ENCODE measurements around the gene POC1B.

The POC1B gene

GRCh38 chr12:89566615-89567014 is 40.8 kb upstream of the POC1B start:
- no peak for TF ChIP-seq ZNF70 (CRISPR knock-in tag; IDR thresholded peaks at IDR 0.05)
- TF ChIP-seq ISL1 (CRISPR knock-in tag; IDR thresholded peaks at IDR 0.05) = peak; percentile 63
- ATAC-seq = no peak

GRCh38 chr12:89565002-89565401 is 39.2 kb upstream of the POC1B start:
- TF ChIP-seq OSR1 (CRISPR knock-in tag; IDR thresholded peaks at IDR 0.05) (no peak), ESRRG (CRISPR knock-in tag; IDR thresholded peaks at IDR 0.05) (no peak), ARNTL (CRISPR knock-in tag; IDR thresholded peaks at IDR 0.05; ENCODE audit: borderline replicate concordance, low read depth) (no peak), SNAI2 (CRISPR knock-in tag; IDR thresholded peaks at IDR 0.05) (no peak), CREB5 (CRISPR knock-in tag; IDR thresholded peaks at IDR 0.05; ENCODE audit: low read depth) (no peak), PATZ1 (CRISPR knock-in tag; IDR thresholded peaks at IDR 0.05; ENCODE audit: borderline replicate concordance) (no peak), TOX (CRISPR knock-in tag; IDR thresholded peaks at IDR 0.05; ENCODE audit: borderline replicate concordance) (no peak), POU6F1 (CRISPR knock-in tag; IDR thresholded peaks at IDR 0.05; ENCODE audit: borderline replicate concordance, low read depth) (no peak), CSRNP3 (CRISPR knock-in tag; IDR thresholded peaks at IDR 0.05) (no peak), ZNF565 (CRISPR knock-in tag; conservative IDR thresholded peaks at IDR 0.05; ENCODE audit: low read depth) (no peak), ZFP30 (CRISPR knock-in tag; IDR thresholded peaks at IDR 0.05) (no peak), CSDC2 (CRISPR knock-in tag; IDR thresholded peaks at IDR 0.05) (no peak), RARB (CRISPR knock-in tag; IDR thresholded peaks at IDR 0.05) (no peak), TSHZ2 (CRISPR knock-in tag; IDR thresholded peaks at IDR 0.05) (no peak), GLIS3 (CRISPR knock-in tag; IDR thresholded peaks at IDR 0.05) (no peak), ZFP3 (CRISPR knock-in tag; IDR thresholded peaks at IDR 0.05) (no peak), PPARA (CRISPR knock-in tag; IDR thresholded peaks at IDR 0.05; ENCODE audit: borderline replicate concordance) (no peak), ZC3H10 (CRISPR knock-in tag; IDR thresholded peaks at IDR 0.05) (no peak), ISL1 (CRISPR knock-in tag; IDR thresholded peaks at IDR 0.05) (no peak)
- no peak for ATAC-seq

- no peak for ATAC-seq
- TF ChIP-seq TSHZ2 (CRISPR knock-in tag; IDR thresholded peaks at IDR 0.05) (no peak), ZNF565 (CRISPR knock-in tag; conservative IDR thresholded peaks at IDR 0.05; ENCODE audit: low read depth) (no peak), TOX (CRISPR knock-in tag; IDR thresholded peaks at IDR 0.05; ENCODE audit: borderline replicate concordance) (no peak), ISL1 (CRISPR knock-in tag; IDR thresholded peaks at IDR 0.05) (no peak), CSDC2 (CRISPR knock-in tag; IDR thresholded peaks at IDR 0.05) (no peak), ESRRG (CRISPR knock-in tag; IDR thresholded peaks at IDR 0.05) (no peak), POU6F1 (CRISPR knock-in tag; IDR thresholded peaks at IDR 0.05; ENCODE audit: borderline replicate concordance, low read depth) (no peak), ZFP30 (CRISPR knock-in tag; IDR thresholded peaks at IDR 0.05) (no peak), OSR1 (CRISPR knock-in tag; IDR thresholded peaks at IDR 0.05) (no peak), CSRNP3 (CRISPR knock-in tag; IDR thresholded peaks at IDR 0.05) (no peak), ZNF8 (CRISPR knock-in tag; IDR thresholded peaks at IDR 0.05) (no peak), ARNTL (CRISPR knock-in tag; IDR thresholded peaks at IDR 0.05; ENCODE audit: borderline replicate concordance, low read depth) (no peak), ZNF70 (CRISPR knock-in tag; IDR thresholded peaks at IDR 0.05) (no peak), SNAI2 (CRISPR knock-in tag; IDR thresholded peaks at IDR 0.05) (no peak), GLIS3 (CRISPR knock-in tag; IDR thresholded peaks at IDR 0.05) (no peak), BACH2 (CRISPR knock-in tag; IDR thresholded peaks at IDR 0.05; ENCODE audit: borderline replicate concordance) (no peak)
These were observed 33.9 kb upstream of the POC1B start for GRCh38 chr12:89559753-89560152.

All from SK-N-SH treated with all-trans-retinoic acid at 6 μM for 48 hours (cell line).